Endothelial cell of umbilical vein (primary cell): Measurements from ENCODE around the gene SORCS1. TPM values are rescaled to one million over a fixed set of nuclear protein-coding genes. Genes with fewer than 3 reads are reported as not detected.

Source experiments
- BruUV-seq: library from RNA; stranded (reverse); fragments of 400-500 nt; replicated peaks from 2 replicates; lab custom pipeline; 2021; lab: Mats Ljungman, UMichigan
- CTCF ChIA-PET: fragments of 300-600, 350-600 bp; sonication (Branson Sonifier 250); formaldehyde crosslinking; loops from one replicate; lab custom pipeline; 2021; ENCODE audit warnings: antibody characterized with exemption, inconsistent platforms; lab: Charles Lee
- POLR2A ChIA-PET: fragments of 300-600, 350-600 bp; sonication (Branson Sonifier 250); formaldehyde crosslinking; loops from one replicate; lab custom pipeline; 2021; ENCODE audit warnings: antibody characterized with exemption, inconsistent platforms; lab: Charles Lee
- DNase-seq: peaks from one replicate; pipeline ENCODE4 v3.0.0-alpha.2; 2011; ENCODE audit warnings: low read depth, low spot score
- FAIRE-seq: peaks from 2 replicates; lab custom pipeline; 2011; peaks lifted over from hg19 to GRCh38; lab: Jason Lieb, UNC
- H2AFZ ChIP-seq: 2 replicates; pipeline ENCODE4 v1.6.0; 2012; ENCODE audit warnings: low read depth, low read length, control low read depth, inconsistent platforms
- H3K27ac ChIP-seq: 2 replicates; pipeline ENCODE4 v1.5.1; 2011; ENCODE audit warnings: low read depth, mild to moderate bottlenecking, control low read depth, low read length, moderate library complexity; ENCODE audit not compliant: insufficient read depth
- H3K27me3 ChIP-seq, 2 experiments: 2 replicates each; pipeline versions ENCODE4 v1.6.0 to v1.6.1; 2011; ENCODE audit warnings: low read length in 2 of 2, mixed read lengths in 1 of 2; ENCODE audit not compliant: control insufficient read depth in 2 of 2, insufficient read depth in 2 of 2
- H3K36me3 ChIP-seq, 2 experiments: 2 replicates in 1 of 2; 3 replicates in 1 of 2; pipeline ENCODE4 v1.5.1; 2011; ENCODE audit warnings: low read length in 2 of 2, mild to moderate bottlenecking in 1 of 2, moderate library complexity in 1 of 2; ENCODE audit not compliant: control insufficient read depth in 2 of 2, insufficient read depth in 2 of 2; ENCODE audit errors: extremely low read depth in 1 of 2
- H3K4me1 ChIP-seq: 3 replicates; pipeline ENCODE4 v1.5.1; 2011; ENCODE audit warnings: mild to moderate bottlenecking, low read length; ENCODE audit not compliant: control insufficient read depth, insufficient read depth; ENCODE audit errors: extremely low read depth
- H3K4me2 ChIP-seq: 2 replicates; pipeline ENCODE4 v1.6.1; 2011; ENCODE audit warnings: low read length, control low read depth, mixed read lengths; ENCODE audit not compliant: insufficient read depth
- H3K4me3 ChIP-seq, 3 experiments: fragments of 200-600 bp in 1 of 3; sonication (generic), shearing (Covaris generic) in 1 of 3; replicated peaks in 1 of 3; 2 replicates each; pipeline ENCODE4 v1.5.1; 2011 to 2016; ENCODE audit warnings: control low read depth in 3 of 3, low read length in 3 of 3, mild to moderate bottlenecking in 2 of 3, inconsistent platforms in 1 of 3, low read depth in 1 of 3, moderate library complexity in 1 of 3; ENCODE audit not compliant: insufficient read depth in 1 of 3
- H3K79me2 ChIP-seq: 2 replicates; pipeline ENCODE4 v1.6.0; 2012; ENCODE audit warnings: low read length, inconsistent platforms; ENCODE audit not compliant: control insufficient read depth, insufficient read depth
- H3K9ac ChIP-seq: replicated peaks from 2 replicates; pipeline ENCODE3; 2011; ENCODE audit warnings: low read length, control low read depth; ENCODE audit not compliant: insufficient read depth; ENCODE audit errors: extremely low read depth
- H3K9me1 ChIP-seq: replicated peaks from 3 replicates; pipeline ENCODE4 v1.6.0; 2011; ENCODE audit warnings: mild to moderate bottlenecking, low read length; ENCODE audit not compliant: control insufficient read depth, insufficient read depth; ENCODE audit errors: extremely low read depth
- H3K9me3 ChIP-seq: replicated peaks from 2 replicates; pipeline ENCODE4 v1.5.1; 2012; ENCODE audit warnings: low read length, inconsistent platforms; ENCODE audit not compliant: control insufficient read depth, insufficient read depth
- H4K20me1 ChIP-seq: replicated peaks from 2 replicates; pipeline ENCODE3; 2011; ENCODE audit warnings: mild to moderate bottlenecking, low read length; ENCODE audit not compliant: control insufficient read depth, insufficient read depth; ENCODE audit errors: extremely low read depth
- CTCF ChIP-seq, 2 donors: IDR thresholded peaks; 1 replicate in 1 of 2; 2 replicates in 1 of 2; pipeline ENCODE4 v1.5.1; 2011; ENCODE audit warnings: low read length in 2 of 2, mild to moderate bottlenecking in 2 of 2, moderate library complexity in 2 of 2, control low read depth in 1 of 2, inconsistent platforms in 1 of 2, low read depth in 1 of 2; ENCODE audit not compliant: insufficient read depth in 1 of 2; ENCODE audit errors: extremely low read depth in 1 of 2
- EZH2 ChIP-seq: IDR thresholded peaks from 2 replicates; pipeline ENCODE4 v1.6.1; 2012; ENCODE audit warnings: borderline replicate concordance, low read depth, mild to moderate bottlenecking, moderate library complexity, low read length, inconsistent platforms; ENCODE audit not compliant: severe bottlenecking
- JUN ChIP-seq: IDR thresholded peaks from 2 replicates; pipeline ENCODE4 v1.6.1; 2011; ENCODE audit warnings: borderline replicate concordance, low read depth; ENCODE audit not compliant: insufficient read length, insufficient read depth
- MYC ChIP-seq: IDR thresholded peaks from one replicate; pipeline ENCODE4 v1.6.1; 2011; ENCODE audit warnings: mild to moderate bottlenecking, low read depth, low read length
- POLR2A ChIP-seq: IDR thresholded peaks from 2 replicates; pipeline ENCODE4 v1.6.1; 2012; ENCODE audit warnings: low read depth, mild to moderate bottlenecking, control low read depth, low read length
- POLR2AphosphoS5 ChIP-seq: IDR thresholded peaks from 2 replicates; pipeline ENCODE4 v1.6.1; 2012; ENCODE audit warnings: low read depth, mild to moderate bottlenecking, control low read depth, low read length, moderate library complexity; ENCODE audit not compliant: insufficient read depth
- dilution Hi-C: fragments of 300-500 bp; cut with MboI; formaldehyde crosslinking; loops from one replicate; pipeline ENCODE4 v1.15.0; 2019; ENCODE audit warnings: low sequenced_read_pairs; ENCODE audit not compliant: extremely low pct_ligation_motif_present
- intact Hi-C: fragments of 100-400 bp; cut with micrococcal nuclease; formaldehyde crosslinking; loops from one replicate; pipeline ENCODE4 v1.10.0; 2022
- polyA plus RNA-seq, 4 experiments: library from polyadenylated mRNA; depleted of rRNA in 3 of 4; stranded (reverse) in 3 of 4; unstranded in 1 of 4; fragments of >200 nt; gene quantifications; 2 replicates each; pipeline versions ENCODE4 v1.2.1 to v1.2.3, GENCODE V29; 2011 to 2012; ENCODE audit warnings: missing spikeins in 1 of 4
- total RNA-seq: library from RNA; stranded (reverse); gene quantifications from 2 replicates; pipeline ENCODE4 v1.2.3, GENCODE V29; 2021

SORCS1 gene
- total and polyA plus RNA-seq, 2 donors (not counting 3 experiments of a cell fraction or from before 2014, with no cell fraction given) = not detected

- no peak for TF ChIP-seq EZH2
- TF ChIP-seq POLR2A = no peak
- no peak for TF ChIP-seq CTCF (IDR thresholded peaks at IDR 0.05; ENCODE audit: extremely low read depth in 1 of 2, insufficient read depth in 1 of 2, low read depth in 1 of 2, low read length in 2 of 2)
- TF ChIP-seq MYC = no peak
- no peak for TF ChIP-seq JUN
- TF ChIP-seq POLR2AphosphoS5 = no peak
- dilution Hi-C loops (no loop called here), intact Hi-C loops (no loop called here)
- POLR2A ChIA-PET = no interaction called here
- Histone ChIP-seq H3K9me3 (no peaks in the 10 kb centered on the region), H4K20me1 (no peaks in the 10 kb centered on the region), H3K9ac (no peak overlapping the region), H3K4me2 (no peak overlapping the region), H3K79me2 (no peaks in the 10 kb centered on the region), H3K9me1 (no peaks in the 10 kb centered on the region), H3K36me3 (no peaks in the 10 kb centered on the region), H3K27me3 (no peaks in the 10 kb centered on the region), H3K4me3 (no peak overlapping the region), H3K4me1 (no peaks in the 10 kb centered on the region), H2AFZ (no peak overlapping the region), H3K27ac (no peak overlapping the region)
- BruUV-seq = no TSS peak
- CTCF ChIA-PET = no interaction called here
- DNase-seq (no peak), FAIRE-seq (no peak)
Observed at GRCh38 chr10:106836933-106837663, 327.4 kb downstream of the SORCS1 start.
